GM12892 (cell line): ENCODE results near the gene CDH23.

Experiments used
- POLR2A ChIP-seq: IDR thresholded peaks from 2 replicates; pipeline ENCODE4 v1.6.1; 2011; ENCODE audit warnings: low read depth, low read length, control low read depth
- POLR2AphosphoS5 ChIP-seq: IDR thresholded peaks from 2 replicates; pipeline ENCODE4 v1.6.1; 2011; ENCODE audit warnings: low read depth, low read length, control low read depth
- TAF1 ChIP-seq: IDR thresholded peaks from 2 replicates; pipeline ENCODE4 v1.6.1; 2011; ENCODE audit warnings: low read depth, mild to moderate bottlenecking, control low read depth, low read length, borderline replicate concordance

GRCh38 chr10:71397296-71398212 lies 834 bp downstream of the CDH23 start:
- TF ChIP-seq POLR2A (no peak), POLR2AphosphoS5 (no peak), TAF1 (no peak)
